CD4-positive, alpha-beta T cell treated with Interleukin-15 for 1 hour (primary cell): ENCODE results near the gene CDKAL1.

Source experiments
- DNase-seq: peaks from one replicate; pipeline ENCODE4 v3.0.0-alpha.2; 2020

The CDKAL1 gene

GRCh38 chr6:20850686-20851416 lies 316.6 kb downstream of the CDKAL1 start:
- no peak for DNase-seq

- no peak for DNase-seq
Measured at GRCh38 chr6:20851795-20852194, 317.5 kb downstream of the CDKAL1 start.

DNA sequence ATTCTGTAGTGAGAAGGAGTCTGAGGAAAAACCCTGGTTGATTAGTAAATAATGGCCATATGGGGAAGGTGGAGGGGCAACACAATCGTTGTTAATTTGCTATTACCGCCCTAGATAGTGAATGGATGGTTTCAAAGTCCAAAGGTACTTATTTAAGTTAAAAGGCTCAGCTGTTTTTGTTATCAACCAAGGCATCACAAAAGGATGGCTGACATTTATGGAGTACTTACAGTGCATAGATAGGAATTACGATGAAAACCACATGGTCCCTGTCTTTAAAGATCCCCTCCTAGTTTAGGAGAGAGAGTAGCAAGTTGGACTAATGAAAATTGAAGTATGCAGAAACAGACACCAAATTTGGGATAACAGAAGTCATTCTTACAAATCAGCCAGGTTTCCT lies 319.6 kb downstream of the CDKAL1 start:
- DNase-seq: no peak

DNA sequence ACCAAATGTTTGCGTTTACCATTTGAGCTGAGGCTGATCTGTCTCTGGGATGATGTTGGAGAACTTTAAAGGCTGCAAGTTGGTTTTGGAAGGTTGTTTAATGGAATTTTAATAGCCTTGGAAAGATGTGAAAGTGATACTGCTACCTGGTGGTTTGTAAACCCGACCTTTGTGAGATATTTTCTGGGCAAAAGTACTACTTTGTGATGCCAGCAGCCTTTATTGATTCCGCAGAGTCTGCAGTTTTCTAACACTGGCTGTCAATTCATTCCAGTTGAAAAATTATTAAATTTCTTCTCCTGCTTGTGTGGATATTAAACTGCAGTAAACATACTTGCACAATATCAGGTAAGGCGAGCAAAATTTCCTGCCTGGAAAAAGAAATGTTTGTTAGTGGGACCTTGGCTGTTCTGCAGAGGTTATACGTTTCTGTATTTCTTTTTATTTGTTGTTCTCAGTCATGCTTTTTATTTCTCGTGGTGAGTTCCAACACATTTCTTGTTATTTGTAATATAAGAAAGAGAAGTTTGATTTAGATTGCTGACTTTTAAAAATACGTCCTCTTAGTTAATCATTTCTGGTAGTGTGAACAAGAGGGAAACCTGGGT lies 322.5 kb downstream of the CDKAL1 start:
- no peak for DNase-seq

- DNase-seq: no peak
Measured at GRCh38 chr6:20861481-20861880, 327.2 kb downstream of the CDKAL1 start.

DNA sequence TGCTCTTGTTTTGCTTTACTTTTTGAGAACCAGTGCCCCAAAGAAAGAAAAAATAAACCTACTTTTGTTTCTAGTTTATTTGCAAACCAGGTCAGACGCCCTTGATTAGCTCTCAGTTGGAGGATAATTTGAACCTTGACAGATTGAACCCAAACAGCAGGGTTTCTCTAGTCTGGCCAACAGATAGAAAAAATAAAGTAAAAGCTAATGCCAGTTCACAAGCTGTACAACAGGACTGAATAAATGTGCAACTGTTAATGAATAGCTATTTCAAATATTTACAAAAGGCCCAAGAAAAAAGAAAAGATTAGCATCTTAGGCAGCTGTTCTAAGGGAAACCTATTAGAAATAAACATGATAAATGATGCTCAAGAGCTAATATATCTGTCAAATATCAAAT lies 331.8 kb downstream of the CDKAL1 start:
- DNase-seq: no peak

DNA sequence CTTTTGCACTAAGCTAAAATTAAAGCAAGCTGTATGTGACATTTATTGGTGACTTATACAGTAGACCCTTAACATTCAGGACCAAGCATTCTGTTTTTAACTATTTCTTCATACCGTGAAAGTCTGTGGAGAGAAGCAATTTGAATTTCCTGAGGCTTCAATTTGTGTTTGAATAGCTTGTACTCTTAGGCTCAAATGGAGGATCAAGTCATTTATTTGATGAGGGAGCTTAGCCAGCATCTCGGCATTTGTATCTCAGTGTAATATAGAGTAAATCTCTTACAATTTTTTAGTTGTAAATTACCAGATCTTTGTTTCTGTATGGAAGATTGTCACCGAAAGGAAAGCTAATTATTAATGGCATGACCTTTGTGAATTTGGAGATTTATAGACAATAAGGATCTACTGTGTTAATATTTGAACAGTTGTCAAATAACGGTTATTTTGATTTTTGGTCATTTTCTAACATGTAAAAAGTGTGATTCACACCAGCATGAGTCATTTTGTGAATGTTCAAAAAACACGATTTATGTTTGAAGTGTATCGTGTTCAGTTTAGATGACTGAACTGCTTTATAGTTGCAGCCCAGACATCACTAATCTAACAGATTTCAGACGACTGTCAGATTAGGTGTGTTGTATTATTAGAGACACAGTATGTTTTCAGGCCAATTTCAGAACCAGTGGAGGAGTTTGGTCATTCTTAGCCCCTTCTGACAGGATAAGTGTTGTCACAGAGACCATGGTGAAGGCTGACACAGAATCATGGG lies 332.9 kb downstream of the CDKAL1 start:
- DNase-seq: no peak

GRCh38 chr6:20868397-20869096 lies 334.3 kb downstream of the CDKAL1 start:
- DNase-seq: no peak

GRCh38 chr6:20870021-20870420 lies 335.8 kb downstream of the CDKAL1 start:
- DNase-seq: no peak

GRCh38 chr6:20870493-20870892 lies 336.2 kb downstream of the CDKAL1 start:
- no peak for DNase-seq

DNA sequence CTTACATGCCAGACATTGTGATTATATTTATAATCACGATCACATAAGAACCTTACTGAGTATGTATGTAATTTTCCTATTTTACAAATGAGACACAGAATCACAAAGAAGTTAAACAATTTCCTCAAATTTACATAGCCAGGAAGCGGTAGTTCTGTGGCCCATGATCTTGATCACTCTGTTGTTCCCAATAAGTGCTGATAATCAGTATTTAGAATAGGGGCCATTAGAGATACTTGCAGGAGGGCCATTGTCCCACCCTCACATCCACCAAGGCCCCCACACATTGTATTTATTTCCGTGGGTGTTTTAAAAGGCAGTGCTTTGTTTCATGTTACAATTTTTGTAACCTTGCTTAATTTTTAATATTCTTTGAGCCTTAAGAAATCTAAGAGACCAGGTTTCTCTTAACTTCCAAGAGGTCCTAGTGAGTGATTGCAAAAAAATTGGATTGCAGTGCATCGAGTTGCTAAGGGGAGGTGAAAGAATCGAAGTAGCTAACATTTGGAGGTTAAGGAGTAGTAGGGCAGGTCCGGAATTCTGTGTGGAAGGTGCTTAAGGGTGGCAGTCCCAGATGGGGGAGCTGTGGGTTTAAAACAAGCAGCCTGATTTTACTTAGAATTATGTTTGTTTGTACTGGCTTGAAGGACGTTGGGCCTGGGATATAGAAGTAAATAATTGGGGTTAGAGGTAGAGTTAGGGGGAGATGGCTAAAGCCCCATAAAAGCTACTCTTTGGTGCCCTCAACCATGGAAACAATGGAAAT lies 339.4 kb downstream of the CDKAL1 start:
- DNase-seq: no peak

DNA sequence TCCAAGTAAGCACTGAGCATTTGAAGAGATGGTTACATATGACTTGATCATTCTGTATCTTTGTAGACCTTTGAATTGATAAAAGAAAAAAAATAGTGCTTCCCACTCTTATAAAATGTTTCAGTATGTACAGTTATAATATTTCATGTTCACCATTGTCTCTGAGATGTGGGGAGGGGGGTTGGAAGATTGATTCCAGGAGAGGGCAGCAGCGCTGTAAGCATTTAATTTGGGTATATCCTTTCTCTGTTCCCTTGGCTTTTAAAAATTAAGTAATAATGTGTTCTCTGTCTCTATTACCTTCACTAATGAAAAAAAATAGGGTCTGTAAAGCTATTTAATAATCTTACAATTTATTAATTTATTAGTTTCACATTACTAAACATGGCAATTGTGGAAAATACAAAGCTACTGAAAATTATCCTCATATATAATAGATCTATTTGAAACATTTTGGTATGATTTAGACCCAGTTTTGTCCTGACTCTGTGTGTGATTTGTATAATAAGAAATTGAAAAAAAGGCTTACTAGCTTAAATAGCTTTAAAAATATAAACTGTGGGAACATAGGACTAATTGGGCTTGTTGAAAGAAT lies 341.2 kb downstream of the CDKAL1 start:
- no peak for DNase-seq

DNA sequence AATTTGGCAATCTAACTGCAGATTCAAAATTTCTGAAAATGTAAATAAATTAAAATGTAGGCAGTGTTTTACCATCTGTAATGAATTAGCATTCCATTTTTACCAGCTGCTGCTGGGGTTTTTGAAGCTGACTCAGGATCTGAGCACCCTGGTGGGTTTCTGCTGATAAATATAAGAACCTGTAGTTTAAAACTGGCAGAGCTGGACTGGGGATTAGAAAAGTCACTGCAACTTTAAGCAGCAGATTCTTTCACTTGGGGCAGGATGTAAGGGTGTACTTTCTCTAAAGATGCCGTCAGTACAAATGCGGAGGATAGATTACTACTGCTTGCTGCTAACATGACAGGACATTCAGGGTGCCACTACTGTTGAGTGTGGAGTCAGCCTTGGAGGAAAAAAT lies 341.8 kb downstream of the CDKAL1 start:
- DNase-seq: no peak

GRCh38 chr6:20876561-20876960 lies 342.3 kb downstream of the CDKAL1 start:
- DNase-seq: no peak

- DNase-seq: no peak
Measured at GRCh38 chr6:20877008-20877937, 343.0 kb downstream of the CDKAL1 start.

GRCh38 chr6:20879121-20879520 lies 344.9 kb downstream of the CDKAL1 start:
- no peak for DNase-seq

GRCh38 chr6:20879526-20879925 lies 345.3 kb downstream of the CDKAL1 start:
- no peak for DNase-seq

- no peak for DNase-seq
Measured at GRCh38 chr6:20881365-20881764, 347.1 kb downstream of the CDKAL1 start.

- no peak for DNase-seq
Measured at GRCh38 chr6:20882014-20882413, 347.8 kb downstream of the CDKAL1 start.

DNA sequence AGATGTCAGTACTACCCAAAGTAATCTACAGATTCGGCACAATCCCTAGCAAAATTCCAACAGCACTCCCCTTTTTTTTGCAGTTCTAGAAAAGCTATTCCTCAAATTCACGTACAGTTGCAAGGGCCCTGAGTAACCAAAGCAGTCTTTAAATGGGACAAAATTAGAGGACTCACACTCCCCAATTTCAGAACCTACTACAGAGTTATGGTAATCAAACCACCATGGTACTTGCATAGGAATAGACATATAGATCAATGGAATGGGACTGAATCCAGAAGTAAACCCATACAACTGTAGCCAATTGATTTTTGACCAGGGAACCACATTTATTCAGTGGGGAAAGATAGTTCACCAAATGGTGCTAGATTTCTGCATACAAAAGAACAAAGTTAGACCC lies 350.8 kb downstream of the CDKAL1 start:
- no peak for DNase-seq

DNA sequence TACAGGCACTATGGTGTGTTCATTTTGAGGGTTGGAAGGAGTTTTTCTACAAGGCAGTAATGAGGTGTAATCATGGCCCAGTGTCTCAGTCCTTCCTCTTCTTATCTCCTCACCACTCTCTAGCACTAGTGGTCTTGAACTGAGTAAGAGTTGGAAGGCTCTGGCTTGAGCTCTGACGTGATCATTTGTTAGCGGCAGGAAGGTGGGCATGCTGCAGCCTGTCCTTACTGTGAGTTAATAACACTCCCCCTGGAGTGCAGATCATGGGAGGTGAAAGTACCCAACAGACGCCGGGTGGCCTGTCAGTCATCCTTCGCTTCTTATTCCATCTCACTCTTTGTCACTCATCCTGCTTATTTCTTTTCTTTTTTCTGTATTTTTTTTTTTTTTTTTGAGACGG lies 356.9 kb downstream of the CDKAL1 start:
- no peak for DNase-seq
